Measurements from ENCODE around the gene TTC24. TPM values are rescaled to one million over a fixed set of nuclear protein-coding genes. Genes with fewer than 3 reads are reported as not detected.

The TTC24 gene
- total RNA-seq, 4 donors from 2014 or later, result not detected

DNA sequence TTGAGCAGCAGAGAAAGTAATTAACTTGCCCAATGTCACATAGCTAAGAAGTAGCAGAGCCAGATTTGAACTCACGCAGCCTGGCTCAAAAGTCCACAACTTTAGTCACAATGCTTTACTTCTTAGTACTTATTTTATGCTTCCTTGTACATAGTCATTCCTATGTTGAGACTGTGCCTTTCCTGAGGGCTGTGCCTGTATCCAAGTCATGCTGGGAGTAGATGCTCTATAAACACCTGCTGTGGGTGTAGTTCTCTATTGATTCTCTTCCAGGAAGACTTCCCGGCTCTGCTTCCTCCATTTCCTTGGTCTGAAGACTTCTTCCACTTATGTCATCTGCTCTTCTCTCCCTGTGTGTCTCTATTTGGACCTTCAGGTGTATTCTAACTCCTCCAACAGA, 23.8 kb upstream of the TTC24 start:
- Histone ChIP-seq H3K36me3 (no peaks in the 10 kb centered on the region), H3K9me3 (no peaks in the 10 kb centered on the region), H3K4me3 (no peak overlapping the region), H3K27me3 (no peaks in the 10 kb centered on the region), H3K27ac (no peak overlapping the region), H3K4me1 (no peaks in the 10 kb centered on the region)
- DNase-seq, result no peak
- TF ChIP-seq, protein P1, sequence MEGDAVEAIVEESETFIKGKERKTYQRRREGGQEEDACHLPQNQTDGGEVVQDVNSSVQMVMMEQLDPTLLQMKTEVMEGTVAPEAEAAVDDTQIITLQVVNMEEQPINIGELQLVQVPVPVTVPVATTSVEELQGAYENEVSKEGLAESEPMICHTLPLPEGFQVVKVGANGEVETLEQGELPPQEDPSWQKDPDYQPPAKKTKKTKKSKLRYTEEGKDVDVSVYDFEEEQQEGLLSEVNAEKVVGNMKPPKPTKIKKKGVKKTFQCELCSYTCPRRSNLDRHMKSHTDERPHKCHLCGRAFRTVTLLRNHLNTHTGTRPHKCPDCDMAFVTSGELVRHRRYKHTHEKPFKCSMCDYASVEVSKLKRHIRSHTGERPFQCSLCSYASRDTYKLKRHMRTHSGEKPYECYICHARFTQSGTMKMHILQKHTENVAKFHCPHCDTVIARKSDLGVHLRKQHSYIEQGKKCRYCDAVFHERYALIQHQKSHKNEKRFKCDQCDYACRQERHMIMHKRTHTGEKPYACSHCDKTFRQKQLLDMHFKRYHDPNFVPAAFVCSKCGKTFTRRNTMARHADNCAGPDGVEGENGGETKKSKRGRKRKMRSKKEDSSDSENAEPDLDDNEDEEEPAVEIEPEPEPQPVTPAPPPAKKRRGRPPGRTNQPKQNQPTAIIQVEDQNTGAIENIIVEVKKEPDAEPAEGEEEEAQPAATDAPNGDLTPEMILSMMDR (IDR thresholded peaks at IDR 0.05), result no peak
- no peak for TF ChIP-seq POLR2A (IDR thresholded peaks at IDR 0.05)

DNA sequence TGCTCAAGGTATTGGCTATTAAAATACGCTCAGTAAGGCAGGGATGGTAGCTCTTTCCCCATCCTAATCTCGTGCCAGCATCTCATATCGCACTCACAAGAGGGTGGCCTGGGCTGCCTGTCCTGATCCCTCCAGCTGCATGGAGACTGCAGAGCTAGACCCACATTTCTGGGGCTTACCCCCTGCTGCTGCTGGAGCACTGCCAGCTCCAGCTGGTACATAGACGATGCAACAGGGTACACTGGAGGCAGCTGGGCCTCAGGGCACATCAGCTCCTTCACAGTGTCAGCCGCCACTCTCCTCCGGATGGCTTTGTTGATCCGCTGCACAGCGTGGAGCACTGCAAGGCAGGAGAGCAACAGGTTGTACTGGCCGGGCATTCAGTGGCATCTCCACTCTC, 23.2 kb upstream of the TTC24 start:
- Histone ChIP-seq H3K4me1 (no peaks in the 10 kb centered on the region), H3K27me3 (no peaks in the 10 kb centered on the region), H3K9me3 (no peaks in the 10 kb centered on the region), H3K27ac (no peak overlapping the region), H3K36me3 (no peaks in the 10 kb centered on the region), H3K4me3 (no peak overlapping the region)
- DNase-seq, result no peak
- no peak for TF ChIP-seq POLR2A (IDR thresholded peaks at IDR 0.05)
- TF ChIP-seq, protein P1 (IDR thresholded peaks at IDR 0.05), result no peak

DNA sequence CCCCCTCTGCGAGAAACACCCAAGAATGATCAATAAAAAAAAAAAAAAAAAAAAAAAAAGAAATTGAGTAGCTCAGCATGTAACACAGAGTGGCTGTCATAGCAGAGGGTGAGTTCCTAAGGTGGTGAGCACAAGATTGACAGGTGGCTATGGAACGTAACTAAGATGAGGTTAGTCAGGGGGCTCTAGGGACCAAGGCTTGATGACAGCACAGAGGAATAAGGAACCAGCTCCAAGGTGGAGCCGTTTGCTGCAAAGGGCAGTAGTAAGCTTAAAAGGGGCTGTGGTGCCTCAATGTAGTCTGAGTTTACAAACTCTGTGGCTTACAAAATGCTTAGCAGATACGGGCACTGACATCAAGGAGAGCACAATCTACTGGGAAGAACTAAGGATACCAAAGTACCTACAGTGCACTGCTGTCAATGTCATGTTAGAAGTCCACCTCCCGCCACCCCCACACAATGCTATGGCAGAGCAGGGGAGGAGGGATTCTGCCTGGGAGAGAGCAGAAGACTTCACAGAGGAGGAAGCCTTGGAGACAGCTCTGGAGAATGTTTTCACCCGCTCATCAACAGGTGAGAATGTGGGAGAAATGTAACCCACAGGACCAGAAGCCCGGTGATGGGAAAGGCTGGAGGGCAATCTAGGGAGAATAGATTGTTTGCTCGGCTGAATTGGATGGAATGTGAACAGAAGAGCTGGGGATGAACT, 20.3 kb upstream of the TTC24 start:
- no peaks in the 10 kb centered on the region for H3K27me3 ChIP-seq
- no peaks in the 10 kb centered on the region for H3K9me3 ChIP-seq
- no peaks in the 10 kb centered on the region for H3K4me1 ChIP-seq
- TF ChIP-seq POLR2A (IDR thresholded peaks at IDR 0.05), result no peak
- TF ChIP-seq, protein P1 (IDR thresholded peaks at IDR 0.05), result no peak
- no peaks in the 10 kb centered on the region for H3K36me3 ChIP-seq
- no peak overlapping the region for H3K27ac ChIP-seq
- H3K4me3 ChIP-seq, result no peak overlapping the region
- no peak for DNase-seq

DNA sequence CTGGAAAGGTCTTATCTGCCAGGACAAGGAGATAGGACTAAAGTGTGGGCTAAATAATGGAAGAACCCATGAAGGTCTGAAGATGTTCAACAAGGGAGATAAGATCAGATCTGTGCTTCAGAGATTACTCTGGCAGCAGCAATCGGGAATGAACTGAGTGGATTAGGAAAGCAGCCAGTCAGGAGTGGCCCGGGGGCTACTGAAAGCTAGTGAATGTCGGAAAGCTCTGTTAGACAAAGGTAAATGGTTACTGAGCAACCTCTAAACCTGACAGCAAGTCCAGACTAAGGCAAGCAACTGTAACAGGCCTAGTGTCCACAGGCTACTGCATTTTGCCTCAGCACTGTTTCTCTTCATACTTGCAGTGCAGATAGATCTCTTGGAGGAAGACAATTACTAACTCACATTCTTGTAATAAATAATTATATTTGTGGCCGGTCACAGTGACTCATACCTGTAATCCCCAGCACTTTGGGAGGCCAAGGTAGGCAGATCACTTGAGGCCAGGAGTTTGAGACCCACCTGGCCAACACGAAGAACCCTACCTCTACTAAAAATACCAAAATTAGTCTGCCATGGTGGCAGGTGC, 19.6 kb upstream of the TTC24 start:
- no peak for TF ChIP-seq POLR2A (IDR thresholded peaks at IDR 0.05)
- TF ChIP-seq, protein P1 (IDR thresholded peaks at IDR 0.05), result no peak
- Histone ChIP-seq H3K27ac (no peak overlapping the region), H3K9me3 (no peaks in the 10 kb centered on the region), H3K27me3 (no peaks in the 10 kb centered on the region), H3K4me3 (no peak overlapping the region), H3K4me1 (no peaks in the 10 kb centered on the region), H3K36me3 (no peaks in the 10 kb centered on the region)
- DNase-seq, result no peak

DNA sequence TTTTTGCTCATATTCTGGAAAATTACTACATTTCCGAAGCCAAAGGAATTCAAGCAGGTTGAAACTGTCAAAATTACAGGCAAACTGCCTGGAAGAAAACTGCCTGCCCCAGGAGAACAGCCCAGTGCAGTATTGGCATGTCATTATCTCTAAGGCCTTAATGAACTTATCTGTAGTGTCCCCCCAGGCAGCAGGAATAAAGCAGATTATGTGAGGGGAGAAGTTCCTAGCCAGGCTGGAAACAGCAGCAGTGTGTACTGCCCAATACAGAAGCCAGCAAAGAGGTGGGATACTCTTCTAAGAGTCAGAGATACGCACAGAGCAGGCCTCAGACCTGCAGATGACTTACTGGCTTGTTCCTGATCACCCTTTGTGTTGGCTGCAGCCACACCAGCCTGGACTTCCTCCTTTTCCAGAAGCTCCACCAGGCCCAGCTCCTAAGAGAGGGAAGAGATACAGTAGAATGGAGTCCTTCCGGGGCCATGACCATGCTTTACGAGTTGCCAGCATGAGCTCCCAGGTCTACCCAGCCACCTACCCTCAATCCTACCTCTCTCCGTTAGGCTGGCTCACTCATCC, 18.8 kb upstream of the TTC24 start:
- TF ChIP-seq, protein P1 (IDR thresholded peaks at IDR 0.05), result no peak
- TF ChIP-seq POLR2A (IDR thresholded peaks at IDR 0.05), result no peak
- DNase-seq, result no peak
- H3K27me3 ChIP-seq, result no peaks in the 10 kb centered on the region
- no peak overlapping the region for H3K27ac ChIP-seq
- H3K36me3 ChIP-seq, result no peaks in the 10 kb centered on the region
- H3K4me1 ChIP-seq, result no peaks in the 10 kb centered on the region
- H3K9me3 ChIP-seq, result no peaks in the 10 kb centered on the region
- H3K4me3 ChIP-seq, result no peak overlapping the region
